HEK293 (cell line): ENCODE measurements around the gene TLR4.

ENCODE experiments used
- CTCF ChIA-PET: fragments of 350-600 bp; formaldehyde crosslinking; extraction: SDS; loops from one replicate; lab custom pipeline; 2021; ENCODE audit warnings: antibody characterized with exemption; lab: Yijun Ruan, JAX
- POLR2A ChIA-PET: fragments of 300-600 bp; formaldehyde crosslinking; extraction: SDS; loops from one replicate; lab custom pipeline; 2020; ENCODE audit warnings: antibody characterized with exemption, inconsistent platforms; lab: Yijun Ruan, JAX
- H3K27ac ChIP-seq: fragments of 200-500 bp; sonication (Bioruptor generic); 2 replicates; pipeline ENCODE4 v1.5.1; 2014; ENCODE audit warnings: low read depth, low read length, control low read depth, inconsistent platforms; ENCODE audit errors: extremely low read depth
- H3K36me3 ChIP-seq, 2 experiments: fragments of 200-500 bp in 1 of 2; sonication (Bioruptor generic) in 1 of 2; 1 replicate in 1 of 2; 2 replicates in 1 of 2; pipeline ENCODE4 v1.5.1; 2014 to 2017; ENCODE audit warnings: inconsistent platforms in 2 of 2, low read length in 2 of 2; ENCODE audit not compliant: control insufficient read depth in 2 of 2, insufficient read depth in 1 of 2
- H3K4me1 ChIP-seq: fragments of 200-500 bp; sonication (Bioruptor generic); 2 replicates; pipeline ENCODE4 v1.5.1; 2014; ENCODE audit warnings: mild to moderate bottlenecking, low read length, inconsistent platforms; ENCODE audit not compliant: control insufficient read depth, insufficient read depth
- H3K4me3 ChIP-seq: 2 replicates; pipeline ENCODE4 v1.5.1; 2011; ENCODE audit warnings: low read depth, mild to moderate bottlenecking, control low read depth, low read length, moderate library complexity
- H3K9me3 ChIP-seq: fragments of 200-500 bp; sonication (Bioruptor generic); 2 replicates; pipeline ENCODE4 v1.5.1; 2014; ENCODE audit warnings: low read depth, low read length, inconsistent platforms; ENCODE audit not compliant: control insufficient read depth, insufficient read depth
- EGR2 ChIP-seq: fragments of 450-650 bp; formaldehyde crosslinking; IDR thresholded peaks from 2 replicates; pipeline ENCODE4 v1.5.1; 2016; ENCODE audit warnings: low read depth, missing biosample characterization, missing genetic modification characterization
- HOXC10 ChIP-seq: sonication (generic); formaldehyde crosslinking; IDR thresholded peaks from 2 replicates; pipeline ENCODE4 v1.8.1; 2023; ENCODE audit warnings: mild to moderate bottlenecking, missing genetic modification reagents
- KLF1 ChIP-seq: fragments of 450-650 bp; formaldehyde crosslinking; IDR thresholded peaks from 2 replicates; pipeline ENCODE4 v1.5.1; 2016; ENCODE audit warnings: missing biosample characterization, missing genetic modification characterization
- KLF10 ChIP-seq: fragments of 450-650 bp; IDR thresholded peaks from 2 replicates; pipeline ENCODE4 v1.5.1; 2018; ENCODE audit warnings: missing biosample characterization, mild to moderate bottlenecking, missing genetic modification characterization
- MZF1 ChIP-seq: fragments of 450-650 bp; formaldehyde crosslinking; IDR thresholded peaks from 2 replicates; pipeline ENCODE4 v1.5.1; 2017; ENCODE audit warnings: missing biosample characterization, missing genetic modification characterization, borderline replicate concordance
- ZBTB17 ChIP-seq: fragments of 450-650 bp; formaldehyde crosslinking; IDR thresholded peaks from 2 replicates; pipeline ENCODE4 v1.5.1; 2016; ENCODE audit warnings: missing biosample characterization, missing genetic modification characterization
- ZBTB26 ChIP-seq: fragments of 450-650 bp; formaldehyde crosslinking; optimal IDR thresholded peaks from 2 replicates; pipeline ENCODE3; 2016; ENCODE audit warnings: missing biosample characterization, mild to moderate bottlenecking, missing genetic modification characterization
- ZBTB48 ChIP-seq: fragments of 450-650 bp; formaldehyde crosslinking; IDR thresholded peaks from 2 replicates; pipeline ENCODE4 v1.5.1; 2016; ENCODE audit warnings: missing biosample characterization, missing genetic modification characterization
- ZFP37 ChIP-seq: fragments of 450-650 bp; formaldehyde crosslinking; IDR thresholded peaks from 2 replicates; pipeline ENCODE4 v1.5.1; 2016; ENCODE audit warnings: missing biosample characterization, missing genetic modification characterization
- ZNF133 ChIP-seq: fragments of 450-650 bp; formaldehyde crosslinking; IDR thresholded peaks from 2 replicates; pipeline ENCODE4 v1.5.1; 2016; ENCODE audit warnings: missing biosample characterization, missing genetic modification characterization
- ZNF341 ChIP-seq: fragments of 450-650 bp; formaldehyde crosslinking; IDR thresholded peaks from 2 replicates; pipeline ENCODE4; 2016; ENCODE audit warnings: low read depth, missing biosample characterization, missing genetic modification characterization
- ZNF37A ChIP-seq: fragments of 450-650 bp; IDR thresholded peaks from 2 replicates; pipeline ENCODE4 v1.5.1; 2018; ENCODE audit warnings: missing biosample characterization, missing genetic modification characterization
- ZNF555 ChIP-seq: fragments of 450-650 bp; formaldehyde crosslinking; conservative IDR thresholded peaks from 2 replicates; pipeline ENCODE4 v1.5.1; 2017; ENCODE audit warnings: missing biosample characterization, mild to moderate bottlenecking, missing genetic modification characterization, inconsistent platforms
- ZNF621 ChIP-seq: fragments of 450-650 bp; formaldehyde crosslinking; IDR thresholded peaks from 2 replicates; pipeline ENCODE4 v1.5.1; 2017; ENCODE audit warnings: missing biosample characterization, missing genetic modification characterization
- ZNF629 ChIP-seq: fragments of 450-650 bp; formaldehyde crosslinking; IDR thresholded peaks from 2 replicates; pipeline ENCODE4 v1.5.1; 2017; ENCODE audit warnings: missing biosample characterization, missing genetic modification characterization
- TF ChIP-seq, protein P1 (sequence below): fragments of 450-650 bp; formaldehyde crosslinking; conservative IDR thresholded peaks from 2 replicates; pipeline ENCODE4 v1.5.1; 2016; ENCODE audit warnings: low read depth, missing biosample characterization, missing genetic modification characterization

TLR4 gene

GRCh38 chr9:117729375-117729774, 25.2 kb downstream of the TLR4 start (continued):
- TF ChIP-seq KLF10 (tag by site-specific recombination) (no peak), ZNF621 (tag by site-specific recombination) (no peak), ZNF341 (no peak), EGR2 (tag by site-specific recombination) (no peak), ZNF37A (tag by site-specific recombination) (no peak)
- TF ChIP-seq, protein P1, sequence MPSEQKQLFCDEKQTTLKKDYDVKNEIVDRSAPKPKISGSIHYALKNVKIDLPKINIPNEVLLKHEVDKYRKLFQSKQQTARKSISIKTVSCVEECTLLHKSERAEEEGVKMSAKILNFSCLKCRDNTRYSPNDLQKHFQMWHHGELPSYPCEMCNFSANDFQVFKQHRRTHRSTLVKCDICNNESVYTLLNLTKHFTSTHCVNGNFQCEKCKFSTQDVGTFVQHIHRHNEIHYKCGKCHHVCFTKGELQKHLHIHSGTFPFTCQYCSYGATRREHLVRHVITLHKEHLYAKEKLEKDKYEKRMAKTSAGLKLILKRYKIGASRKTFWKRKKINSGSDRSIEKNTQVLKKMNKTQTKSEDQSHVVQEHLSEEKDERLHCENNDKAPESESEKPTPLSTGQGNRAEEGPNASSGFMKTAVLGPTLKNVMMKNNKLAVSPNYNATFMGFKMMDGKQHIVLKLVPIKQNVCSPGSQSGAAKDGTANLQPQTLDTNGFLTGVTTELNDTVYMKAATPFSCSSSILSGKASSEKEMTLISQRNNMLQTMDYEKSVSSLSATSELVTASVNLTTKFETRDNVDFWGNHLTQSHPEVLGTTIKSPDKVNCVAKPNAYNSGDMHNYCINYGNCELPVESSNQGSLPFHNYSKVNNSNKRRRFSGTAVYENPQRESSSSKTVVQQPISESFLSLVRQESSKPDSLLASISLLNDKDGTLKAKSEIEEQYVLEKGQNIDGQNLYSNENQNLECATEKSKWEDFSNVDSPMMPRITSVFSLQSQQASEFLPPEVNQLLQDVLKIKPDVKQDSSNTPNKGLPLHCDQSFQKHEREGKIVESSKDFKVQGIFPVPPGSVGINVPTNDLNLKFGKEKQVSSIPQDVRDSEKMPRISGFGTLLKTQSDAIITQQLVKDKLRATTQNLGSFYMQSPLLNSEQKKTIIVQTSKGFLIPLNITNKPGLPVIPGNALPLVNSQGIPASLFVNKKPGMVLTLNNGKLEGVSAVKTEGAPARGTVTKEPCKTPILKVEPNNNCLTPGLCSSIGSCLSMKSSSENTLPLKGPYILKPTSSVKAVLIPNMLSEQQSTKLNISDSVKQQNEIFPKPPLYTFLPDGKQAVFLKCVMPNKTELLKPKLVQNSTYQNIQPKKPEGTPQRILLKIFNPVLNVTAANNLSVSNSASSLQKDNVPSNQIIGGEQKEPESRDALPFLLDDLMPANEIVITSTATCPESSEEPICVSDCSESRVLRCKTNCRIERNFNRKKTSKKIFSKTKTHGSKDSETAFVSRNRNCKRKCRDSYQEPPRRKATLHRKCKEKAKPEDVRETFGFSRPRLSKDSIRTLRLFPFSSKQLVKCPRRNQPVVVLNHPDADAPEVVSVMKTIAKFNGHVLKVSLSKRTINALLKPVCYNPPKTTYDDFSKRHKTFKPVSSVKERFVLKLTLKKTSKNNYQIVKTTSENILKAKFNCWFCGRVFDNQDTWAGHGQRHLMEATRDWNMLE (tag by site-specific recombination): no peak

- Histone ChIP-seq H3K4me1 (no peaks in the 10 kb centered on the region), H3K36me3 (no peaks in the 10 kb centered on the region), H3K4me3 (no peak overlapping the region), H3K9me3 (no peaks in the 10 kb centered on the region), H3K27ac (no peak overlapping the region)
- ChIA-PET CTCF (interaction anchor here (0.5 kb wide), 2 partner anchors 43 to 1270 kb away, joined by 3 to 4 read pairs; no protein-coding TSS in a partner anchor), POLR2A (no interaction called here)
- TF ChIP-seq ZNF629 (tag by site-specific recombination) (no peak), HOXC10 (CRISPR knock-in tag) (no peak)
Measured at GRCh38 chr9:117732494-117732893, 28.3 kb downstream of the TLR4 start.

GRCh38 chr9:117733465-117733864, 29.3 kb downstream of the TLR4 start:
- ChIA-PET CTCF (no interaction called here), POLR2A (no interaction called here)
- H3K36me3 ChIP-seq: no peaks in the 10 kb centered on the region

GRCh38 chr9:117734082-117734481, 29.9 kb downstream of the TLR4 start:
- TF ChIP-seq ZNF555 (tag by site-specific recombination) (no peak), KLF10 (tag by site-specific recombination) (no peak)
- ChIA-PET CTCF (no interaction called here), POLR2A (no interaction called here)
- Histone ChIP-seq H3K27ac (no peak overlapping the region), H3K4me3 (no peak overlapping the region), H3K4me1 (no peaks in the 10 kb centered on the region), H3K36me3 (no peaks in the 10 kb centered on the region), H3K9me3 (no peaks in the 10 kb centered on the region)

More at GRCh38 chr9:117733465-117733864, 29.3 kb downstream of the TLR4 start:
- no peak overlapping the region for H3K27ac ChIP-seq
- H3K9me3 ChIP-seq: no peaks in the 10 kb centered on the region
- no peaks in the 10 kb centered on the region for H3K4me1 ChIP-seq
- TF ChIP-seq ZNF555 (tag by site-specific recombination) (no peak), ZBTB17 (no peak), MZF1 (tag by site-specific recombination) (no peak), ZBTB48 (tag by site-specific recombination) (no peak), ZNF37A (tag by site-specific recombination) (no peak), ZBTB26 (tag by site-specific recombination) (no peak), KLF1 (tag by site-specific recombination) (no peak), ZFP37 (no peak), ZNF133 (tag by site-specific recombination) (no peak)
- no peak overlapping the region for H3K4me3 ChIP-seq
